SK-N-MC (cell line): Measurements from ENCODE around the gene SPAG6.

Experiments
- EZH2 ChIP-seq: fragments of 200-600 bp; sonication (generic); IDR thresholded peaks from one replicate; pipeline ENCODE4 v1.6.1; 2017; ENCODE audit warnings: antibody characterized with exemption
- POLR2AphosphoS5 ChIP-seq: IDR thresholded peaks from 2 replicates; pipeline ENCODE4 v1.6.1; 2012; ENCODE audit warnings: mild to moderate bottlenecking, low read depth, low read length, borderline replicate concordance

- TF ChIP-seq EZH2 (no peak), POLR2AphosphoS5 (no peak)
Observed at GRCh38 chr10:22391600-22391999, 46.3 kb downstream of the SPAG6 start.
